GM18907 (cell line): ENCODE measurements around the gene MFAP2.
"Not testable (repeated sequence)": the region's sequence is repeated elsewhere in the genome, so short reads cannot be mapped to it uniquely, and the experiment has no call there.

ENCODE experiments used
- ATAC-seq: cut with Tn5 transposase; IDR thresholded peaks from one replicate; pipeline ENCODE4 v1.9.1; 2021; ENCODE audit warnings: mild to moderate bottlenecking, moderate library complexity; ENCODE audit not compliant: unreplicated experiment

MFAP2 gene

GRCh38 chr1:16931206-16931934 lies 49.0 kb downstream of the MFAP2 start:
- not testable (repeated sequence) for ATAC-seq

GRCh38 chr1:16929146-16930041 lies 51.0 kb downstream of the MFAP2 start:
- not testable (repeated sequence) for ATAC-seq

DNA sequence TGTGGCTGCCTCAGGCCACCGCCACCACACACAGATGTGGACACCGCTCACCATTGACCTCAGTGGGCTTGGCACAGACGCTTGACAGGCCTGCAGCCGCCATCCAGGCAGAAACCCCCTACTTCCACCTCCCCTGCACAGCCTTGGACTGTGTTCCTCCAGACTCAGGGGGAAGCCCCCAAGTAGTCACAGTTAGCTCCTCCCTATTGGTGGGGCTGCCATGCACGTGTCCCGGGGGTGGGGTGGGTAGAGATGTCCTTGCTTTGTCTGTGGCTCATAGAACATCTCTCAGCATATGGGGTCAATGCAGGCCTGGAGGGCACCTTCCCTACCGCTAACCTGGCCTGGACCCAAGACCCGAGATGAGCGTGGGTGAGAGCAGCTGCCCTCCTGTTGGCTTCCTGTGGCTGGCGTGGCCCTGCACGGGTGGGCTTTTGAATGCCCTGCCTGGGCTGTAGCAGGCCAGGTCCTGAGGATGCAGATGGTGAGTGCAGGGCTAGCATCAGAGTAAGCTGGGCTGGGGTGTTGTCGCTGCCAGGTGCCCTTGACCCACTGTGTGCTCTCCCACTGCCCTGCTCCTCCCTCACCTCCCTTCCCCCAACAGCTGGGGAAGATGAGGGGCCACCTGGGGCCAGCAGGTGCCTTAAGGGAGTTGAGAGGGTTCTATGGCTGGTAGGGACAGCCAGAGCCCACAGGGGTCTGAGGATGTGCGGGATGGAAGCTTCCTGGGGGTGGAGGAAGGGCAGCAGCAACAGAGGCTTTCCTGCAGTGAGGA lies 52.5 kb downstream of the MFAP2 start:
- no peak for ATAC-seq

DNA sequence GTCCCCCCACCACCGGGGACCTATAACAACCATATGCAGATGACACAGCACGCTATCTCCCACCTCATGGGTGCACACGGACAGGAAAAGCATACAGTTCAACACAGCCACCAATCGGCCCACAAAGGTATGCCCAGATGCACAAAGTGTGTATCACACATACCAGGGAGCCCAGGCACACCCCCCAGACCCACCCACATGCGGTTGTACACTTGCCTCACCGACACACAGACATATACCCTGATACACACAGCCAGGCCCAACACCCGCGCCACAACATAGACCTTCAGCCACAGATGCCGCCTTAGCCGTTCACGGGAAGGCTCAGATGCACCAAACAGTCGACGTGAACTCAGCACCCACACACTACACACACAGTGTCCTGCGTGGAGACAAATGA lies 53.2 kb downstream of the MFAP2 start:
- no peak for ATAC-seq

DNA sequence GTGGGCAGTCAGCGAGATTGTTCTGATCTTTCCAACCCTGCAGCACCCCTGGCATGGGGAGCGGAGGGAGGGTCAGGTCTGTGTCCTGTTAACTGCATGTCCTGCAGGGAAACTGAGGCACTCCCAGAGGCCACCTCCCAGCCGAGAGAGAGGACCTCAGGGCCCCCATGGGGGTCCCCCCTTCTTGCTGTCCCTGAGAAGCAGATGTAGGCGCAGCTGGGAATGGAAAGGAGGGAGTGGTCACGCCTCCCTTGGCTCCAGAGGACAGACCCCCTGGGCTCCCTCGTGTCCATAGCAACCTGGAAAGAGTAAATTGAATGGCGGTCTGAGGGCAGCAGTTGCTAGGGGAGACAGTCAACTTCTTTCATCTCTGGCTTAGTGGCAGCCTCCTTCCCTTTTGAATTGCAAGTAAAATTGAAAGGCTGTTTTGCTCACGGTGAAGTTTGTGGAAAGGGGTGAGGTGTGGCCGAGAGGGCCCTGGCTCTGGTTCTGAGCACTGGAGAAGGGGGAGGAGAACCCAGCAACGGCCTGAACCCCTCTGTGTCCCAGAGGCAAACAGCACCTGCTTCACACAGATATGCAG lies 53.8 kb downstream of the MFAP2 start:
- no peak for ATAC-seq

- no peak for ATAC-seq
Measured at GRCh38 chr1:16925635-16926490, 54.6 kb downstream of the MFAP2 start.

GRCh38 chr1:16924919-16925477 lies 55.4 kb downstream of the MFAP2 start:
- no peak for ATAC-seq
